Uterus (tissue), 2 donors: ENCODE results near the gene PRL.

Experiments
- POLR2A ChIP-seq, 2 donors: fragments of 450-650 bp; IDR thresholded peaks; one replicate each; pipeline ENCODE4 v1.6.1; 2016; ENCODE audit warnings: antibody characterized with exemption in 2 of 2, mild to moderate bottlenecking in 1 of 2, moderate library complexity in 1 of 2
- TF ChIP-seq, protein P1 (sequence below), 4 experiments: fragments of 200-600 bp in 2 of 4; fragments of 450-650 bp in 2 of 4; sonication (generic) in 2 of 4; IDR thresholded peaks; one replicate each; pipeline ENCODE4 v1.5.1; 2016 to 2019; ENCODE audit warnings: antibody characterized with exemption in 4 of 4, mild to moderate bottlenecking in 2 of 4, moderate library complexity in 1 of 4

DNA sequence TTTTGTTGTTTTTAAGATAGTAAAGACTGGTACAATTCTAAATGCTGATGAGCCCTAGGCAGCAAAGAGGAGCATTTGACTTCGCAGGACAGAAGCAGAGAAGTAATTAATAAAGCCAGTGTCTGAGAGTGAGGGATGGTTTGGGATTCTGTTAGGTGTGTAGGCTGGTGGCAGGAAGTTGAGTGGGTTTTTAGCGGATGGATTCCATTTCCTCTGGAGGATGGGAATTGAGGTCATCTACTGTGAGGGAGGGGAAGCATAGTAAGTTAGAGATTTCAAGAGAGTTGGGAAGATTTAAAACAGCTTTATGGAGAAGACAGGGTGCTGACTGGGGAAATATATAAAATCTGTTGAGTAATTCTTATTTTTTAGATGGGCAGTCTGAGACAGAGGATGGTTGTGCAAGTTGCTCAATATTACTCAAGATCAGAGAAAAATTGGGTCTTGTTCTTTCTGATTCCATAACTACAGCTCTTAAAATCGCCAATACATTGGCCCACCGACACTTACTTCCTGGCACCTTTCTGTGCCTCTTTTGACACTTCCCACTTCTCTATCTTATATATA lies 48.8 kb downstream of the PRL start:
- TF ChIP-seq, protein P1, sequence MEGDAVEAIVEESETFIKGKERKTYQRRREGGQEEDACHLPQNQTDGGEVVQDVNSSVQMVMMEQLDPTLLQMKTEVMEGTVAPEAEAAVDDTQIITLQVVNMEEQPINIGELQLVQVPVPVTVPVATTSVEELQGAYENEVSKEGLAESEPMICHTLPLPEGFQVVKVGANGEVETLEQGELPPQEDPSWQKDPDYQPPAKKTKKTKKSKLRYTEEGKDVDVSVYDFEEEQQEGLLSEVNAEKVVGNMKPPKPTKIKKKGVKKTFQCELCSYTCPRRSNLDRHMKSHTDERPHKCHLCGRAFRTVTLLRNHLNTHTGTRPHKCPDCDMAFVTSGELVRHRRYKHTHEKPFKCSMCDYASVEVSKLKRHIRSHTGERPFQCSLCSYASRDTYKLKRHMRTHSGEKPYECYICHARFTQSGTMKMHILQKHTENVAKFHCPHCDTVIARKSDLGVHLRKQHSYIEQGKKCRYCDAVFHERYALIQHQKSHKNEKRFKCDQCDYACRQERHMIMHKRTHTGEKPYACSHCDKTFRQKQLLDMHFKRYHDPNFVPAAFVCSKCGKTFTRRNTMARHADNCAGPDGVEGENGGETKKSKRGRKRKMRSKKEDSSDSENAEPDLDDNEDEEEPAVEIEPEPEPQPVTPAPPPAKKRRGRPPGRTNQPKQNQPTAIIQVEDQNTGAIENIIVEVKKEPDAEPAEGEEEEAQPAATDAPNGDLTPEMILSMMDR (IDR thresholded peaks at IDR 0.05), result no peak
- TF ChIP-seq POLR2A (IDR thresholded peaks at IDR 0.05), result no peak
